Measurements from ENCODE around the gene ELP1.

GRCh38 chr9:108894225-108894997 lies 39.5 kb downstream of the ELP1 start:
- no peak for TF ChIP-seq CTCF (IDR thresholded peaks at IDR 0.05)
- TF ChIP-seq POLR2A (IDR thresholded peaks at IDR 0.05) = no peak
